Activated naive CD4-positive, alpha-beta T cell treated with anti-CD3 and anti-CD28 coated beads for 36 hours (primary cell): Measurements from ENCODE around the gene YPEL3. TPM values are rescaled to one million over a fixed set of nuclear protein-coding genes. Genes with fewer than 3 reads are reported as not detected.

Source experiments
- CTCF ChIA-PET: fragments of 350-600 bp; sonication (Branson Sonifier 250); formaldehyde crosslinking; loops from one replicate; lab custom pipeline; 2021; ENCODE audit warnings: antibody characterized with exemption; lab: Charles Lee
- DNase-seq: peaks from one replicate; pipeline ENCODE4 v3.0.0-alpha.2; 2020
- H3K27ac Mint-ChIP-seq: one replicate; pipeline ENCODE4 v1.8.0; 2021; ENCODE audit warnings: mild to moderate bottlenecking, mixed read lengths
- H3K27me3 Mint-ChIP-seq: one replicate; pipeline ENCODE4 v1.8.0; 2021; ENCODE audit warnings: low read depth, mixed read lengths
- H3K36me3 Mint-ChIP-seq: one replicate; pipeline ENCODE4 v1.8.0; 2021; ENCODE audit warnings: low read depth, mixed read lengths
- H3K4me1 Mint-ChIP-seq: one replicate; pipeline ENCODE4 v1.8.0; 2021; ENCODE audit warnings: low read depth, mixed read lengths
- H3K4me3 Mint-ChIP-seq: one replicate; pipeline ENCODE4 v1.8.0; 2021; ENCODE audit warnings: mild to moderate bottlenecking, moderate library complexity, mixed read lengths
- H3K9me3 Mint-ChIP-seq: one replicate; pipeline ENCODE4 v1.8.0; 2021; ENCODE audit warnings: mixed read lengths
- intact Hi-C: fragments of 100-400 bp; cut with micrococcal nuclease; formaldehyde crosslinking; loops from one replicate; pipeline ENCODE4 v1.15.1; 2023
- total RNA-seq, 2 experiments: library from RNA; stranded (reverse); gene quantifications; one replicate each; pipeline ENCODE4 v1.2.3, GENCODE V29; 2021

YPEL3 gene
- 10 to 100 TPM; 24.6 to 27.3 TPM for total RNA-seq

DNA sequence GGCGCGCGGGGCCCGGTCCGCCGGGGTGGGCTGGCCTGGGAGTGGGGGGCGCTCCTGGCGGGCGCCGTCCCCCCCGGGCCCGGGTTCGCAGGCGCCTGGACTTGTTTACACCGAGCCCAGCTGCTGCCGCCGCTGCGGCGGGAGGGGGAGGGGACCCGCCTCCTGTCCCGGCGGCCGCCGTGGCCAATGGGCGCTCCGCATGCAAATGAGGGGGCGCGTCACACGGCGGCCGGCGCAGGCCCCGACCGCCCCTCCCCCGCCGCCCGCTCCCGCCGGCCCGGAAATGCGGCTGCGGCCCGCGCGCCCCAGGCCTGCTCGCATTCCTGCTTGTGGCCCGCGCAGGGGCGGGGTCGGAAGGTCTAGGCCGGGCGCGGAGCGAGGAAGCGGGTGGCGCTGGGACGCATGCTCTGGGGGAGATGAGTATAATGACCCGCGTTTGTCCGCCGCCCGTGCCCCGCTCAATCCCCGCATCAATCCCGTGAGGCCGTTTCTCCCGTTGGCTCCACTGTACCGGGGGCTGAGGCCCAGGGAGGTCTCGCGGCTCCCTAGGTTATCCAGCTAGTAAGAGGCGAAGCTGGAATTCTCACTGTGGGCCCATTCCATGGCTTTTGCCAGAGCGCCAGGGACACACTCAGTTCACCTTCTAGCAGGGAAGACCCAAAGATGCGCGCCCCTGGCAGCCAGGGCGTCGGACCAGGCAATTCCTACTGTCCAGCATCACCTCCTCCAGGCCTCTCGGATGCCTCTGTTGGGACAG is at the start of gene YPEL3:
TSS of gene YPEL3 (minus strand) at position 109 of the 757 bp plus-strand sequence. CDS start 731 bp downstream, outside the sequence.
- CTCF ChIA-PET: interaction anchor here (0.9 to 1.2 kb wide), 2 partner anchors 11 to 15 kb away, joined by 4 to 5 read pairs; no protein-coding TSS in a partner anchor
- Mint-ChIP-seq H3K27ac (peak within 1 kb of the TSS; percentile 87), H3K9me3 (peaks cover 25% of the 10 kb centered on the region), H3K27me3 (no peaks in the 10 kb centered on the region), H3K4me3 (peak within 1 kb of the TSS; percentile 84), H3K4me1 (peaks cover 35% of the 10 kb centered on the region), H3K36me3 (peaks cover 20% of the 10 kb centered on the region)
- intact Hi-C loops: loop anchor here (1.0 to 2.0 kb wide), 3 partner anchors 27 to 35 kb away; partner anchors contain the start of genes ALDOA and MAPK3
- peak; percentile 90 for DNase-seq

DNA sequence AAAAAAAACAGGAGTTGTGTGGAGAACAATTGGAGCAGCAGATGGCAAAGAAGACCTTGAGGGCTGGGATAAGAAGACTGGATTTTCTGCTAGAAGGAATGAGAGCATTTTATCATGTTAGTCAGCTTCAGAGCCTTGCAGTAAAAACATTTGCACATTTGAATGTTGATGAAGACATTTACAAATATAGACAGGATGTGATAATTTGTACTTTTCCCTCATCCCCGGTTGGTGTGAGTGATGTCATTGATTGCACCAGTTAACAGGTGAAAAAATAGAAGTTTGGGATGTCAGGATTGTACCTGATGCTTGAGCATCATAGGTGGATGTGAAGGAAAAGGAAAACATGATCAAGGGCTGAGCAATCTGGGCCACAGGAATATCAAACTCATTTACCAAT is 49.6 kb upstream of the YPEL3 start:
- no peak overlapping the region for H3K4me3 Mint-ChIP-seq
- intact Hi-C loops: no loop called here

GRCh38 chr16:30144917-30145316 is 48.9 kb upstream of the YPEL3 start:
- Mint-ChIP-seq H3K27me3 (no peaks in the 10 kb centered on the region), H3K4me1 (peaks cover 14% of the 10 kb centered on the region), H3K36me3 (no peaks in the 10 kb centered on the region), H3K9me3 (peaks cover 8% of the 10 kb centered on the region), H3K27ac (no peak overlapping the region), H3K4me3 (no peak overlapping the region)
- no peak for DNase-seq
- CTCF ChIA-PET: no interaction called here
- intact Hi-C loops: no loop called here

More for the DNA sequence above, 49.6 kb upstream of the YPEL3 start:
- no peak for DNase-seq
- H3K27me3 Mint-ChIP-seq: no peaks in the 10 kb centered on the region
- H3K4me1 Mint-ChIP-seq: peaks cover 13% of the 10 kb centered on the region
- CTCF ChIA-PET: interaction anchor here (1.0 kb wide), 1 partner anchor 12 kb away, joined by 3 read pairs; no protein-coding TSS in a partner anchor
- no peak overlapping the region for H3K27ac Mint-ChIP-seq
- peaks cover 8% of the 10 kb centered on the region for H3K9me3 Mint-ChIP-seq
- H3K36me3 Mint-ChIP-seq: no peaks in the 10 kb centered on the region

GRCh38 chr16:30144017-30144416 is 48.0 kb upstream of the YPEL3 start:
- H3K36me3 Mint-ChIP-seq: no peaks in the 10 kb centered on the region
- no peak overlapping the region for H3K4me3 Mint-ChIP-seq
- peaks cover 4% of the 10 kb centered on the region for H3K9me3 Mint-ChIP-seq
- no peak overlapping the region for H3K27ac Mint-ChIP-seq
- no peak for DNase-seq
- H3K4me1 Mint-ChIP-seq: peaks cover 21% of the 10 kb centered on the region
- no peaks in the 10 kb centered on the region for H3K27me3 Mint-ChIP-seq
- CTCF ChIA-PET: no interaction called here
- intact Hi-C loops: no loop called here

- Mint-ChIP-seq H3K27ac (no peak overlapping the region), H3K27me3 (no peaks in the 10 kb centered on the region), H3K4me1 (peaks cover 23% of the 10 kb centered on the region), H3K36me3 (no peaks in the 10 kb centered on the region), H3K9me3 (no peaks in the 10 kb centered on the region), H3K4me3 (no peak overlapping the region)
- intact Hi-C loops: no loop called here
- CTCF ChIA-PET: interaction anchor here (0.6 to 1.8 kb wide), 5 partner anchors 8 to 1165 kb away, joined by 3 to 8 read pairs (median 4); no protein-coding TSS in a partner anchor
- DNase-seq: no peak
Observed at GRCh38 chr16:30143347-30143702, 47.3 kb upstream of the YPEL3 start.

- CTCF ChIA-PET: interaction anchor here (0.6 to 1.8 kb wide), 5 partner anchors 8 to 1164 kb away, joined by 3 to 8 read pairs (median 4); no protein-coding TSS in a partner anchor
- H3K27me3 Mint-ChIP-seq: no peaks in the 10 kb centered on the region
- DNase-seq: peak; percentile 36
- no peaks in the 10 kb centered on the region for H3K9me3 Mint-ChIP-seq
- H3K36me3 Mint-ChIP-seq: no peaks in the 10 kb centered on the region
- no peak overlapping the region for H3K4me3 Mint-ChIP-seq
- intact Hi-C loops: no loop called here
- peaks cover 23% of the 10 kb centered on the region for H3K4me1 Mint-ChIP-seq
- H3K27ac Mint-ChIP-seq: no peak overlapping the region
Observed at GRCh38 chr16:30142672-30143346, 46.8 kb upstream of the YPEL3 start.

- no peak for DNase-seq
- no peaks in the 10 kb centered on the region for H3K9me3 Mint-ChIP-seq
- H3K27ac Mint-ChIP-seq: no peak overlapping the region
- CTCF ChIA-PET: interaction anchor here (0.6 to 1.8 kb wide), 2 partner anchors 14 to 44 kb away, joined by 3 to 8 read pairs; no protein-coding TSS in a partner anchor
- intact Hi-C loops: no loop called here
- H3K27me3 Mint-ChIP-seq: no peaks in the 10 kb centered on the region
- no peak overlapping the region for H3K4me3 Mint-ChIP-seq
- peaks cover 25% of the 10 kb centered on the region for H3K4me1 Mint-ChIP-seq
- no peaks in the 10 kb centered on the region for H3K36me3 Mint-ChIP-seq
Observed at GRCh38 chr16:30141750-30142149, 45.7 kb upstream of the YPEL3 start.

DNA sequence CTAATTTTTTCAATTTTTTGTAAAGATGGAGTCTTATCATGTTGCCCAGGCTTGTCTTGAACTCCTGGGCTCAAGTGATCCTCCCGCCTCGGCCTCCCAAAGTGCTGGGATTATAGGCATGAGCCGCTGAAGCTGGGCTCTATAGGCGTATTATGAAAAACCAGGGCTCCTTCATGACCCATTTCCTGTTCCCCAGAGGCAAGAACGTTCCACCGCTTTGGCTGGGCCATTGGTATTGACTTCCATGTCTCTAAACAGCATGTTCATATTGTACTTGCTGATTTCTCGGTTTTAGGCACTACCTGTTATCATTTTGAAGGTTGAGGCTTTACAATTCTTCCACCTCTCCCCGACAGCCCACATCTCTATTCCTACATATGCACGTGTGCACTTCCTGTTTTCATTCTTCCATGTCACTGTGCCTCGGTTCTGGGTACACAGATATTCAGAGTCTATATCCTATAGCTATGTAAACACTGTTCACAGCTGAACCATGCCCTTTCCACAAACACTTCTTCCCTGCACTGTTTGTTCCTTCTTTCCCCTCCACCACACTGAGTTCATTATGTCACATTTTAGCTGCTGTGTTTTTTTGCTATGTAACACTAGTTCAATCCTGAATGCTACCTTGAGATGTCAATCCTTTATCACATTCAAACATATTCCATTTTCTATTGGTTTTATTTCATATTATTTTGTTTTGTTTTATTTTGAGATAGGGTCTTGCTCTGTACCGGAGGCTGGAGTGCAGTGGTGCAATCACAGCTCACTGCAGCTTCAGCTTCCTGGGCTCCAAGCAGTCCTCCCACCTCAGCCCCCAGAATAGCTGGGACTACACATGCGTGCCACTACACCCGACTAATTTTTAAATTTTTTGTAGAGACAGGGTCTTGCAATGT is 43.8 kb upstream of the YPEL3 start:
- H3K4me3 Mint-ChIP-seq: no peak overlapping the region
- H3K27ac Mint-ChIP-seq: peak overlapping the region; percentile 63
- peaks cover 25% of the 10 kb centered on the region for H3K4me1 Mint-ChIP-seq
- H3K27me3 Mint-ChIP-seq: no peaks in the 10 kb centered on the region
- DNase-seq: peak; percentile 40
- CTCF ChIA-PET: interaction anchor here (0.5 to 1.0 kb wide), 3 partner anchors 24 to 182 kb away, joined by 3 to 4 read pairs (median 3); no protein-coding TSS in a partner anchor
- intact Hi-C loops: no loop called here
- H3K36me3 Mint-ChIP-seq: no peaks in the 10 kb centered on the region
- H3K9me3 Mint-ChIP-seq: no peaks in the 10 kb centered on the region

DNA sequence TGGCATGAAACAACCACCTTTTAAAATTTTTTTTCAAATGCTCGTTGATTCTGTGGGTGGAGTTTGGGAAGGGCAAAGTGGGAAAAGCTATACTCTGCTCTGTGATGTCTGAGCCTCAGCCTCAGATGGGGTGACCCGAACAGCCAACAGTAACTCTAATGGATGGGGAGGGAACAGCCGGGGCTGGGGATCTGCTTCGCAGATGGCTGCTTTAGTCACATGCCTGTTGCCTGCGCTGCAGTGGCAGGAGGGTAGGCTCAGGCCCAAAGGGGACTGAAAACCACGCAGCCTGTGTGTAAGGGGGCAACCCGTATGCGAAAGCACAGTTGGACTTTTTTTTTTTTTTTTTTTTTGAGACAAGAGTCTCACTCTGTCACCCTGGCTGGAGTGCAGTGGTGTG is 41.9 kb upstream of the YPEL3 start:
- no peaks in the 10 kb centered on the region for H3K36me3 Mint-ChIP-seq
- no peaks in the 10 kb centered on the region for H3K9me3 Mint-ChIP-seq
- H3K4me3 Mint-ChIP-seq: no peak overlapping the region
- H3K4me1 Mint-ChIP-seq: peaks cover 19% of the 10 kb centered on the region
- CTCF ChIA-PET: interaction anchor here (0.7 to 1.6 kb wide), 2 partner anchors 23 to 25 kb away, joined by 3 to 8 read pairs; partner anchors contain the start of gene GDPD3
- DNase-seq: no peak
- intact Hi-C loops: no loop called here
- H3K27ac Mint-ChIP-seq: no peak overlapping the region
- no peaks in the 10 kb centered on the region for H3K27me3 Mint-ChIP-seq

GRCh38 chr16:30136971-30137605 is 41.1 kb upstream of the YPEL3 start:
- DNase-seq: no peak
- no peaks in the 10 kb centered on the region for H3K9me3 Mint-ChIP-seq
- no peak overlapping the region for H3K4me3 Mint-ChIP-seq
- no peaks in the 10 kb centered on the region for H3K36me3 Mint-ChIP-seq
- no peak overlapping the region for H3K27ac Mint-ChIP-seq
- CTCF ChIA-PET: interaction anchor here (0.8 to 1.6 kb wide), 2 partner anchors 15 to 25 kb away, joined by 7 to 8 read pairs; partner anchors contain the start of gene GDPD3
- intact Hi-C loops: no loop called here
- peaks cover 16% of the 10 kb centered on the region for H3K4me1 Mint-ChIP-seq
- H3K27me3 Mint-ChIP-seq: no peaks in the 10 kb centered on the region

DNA sequence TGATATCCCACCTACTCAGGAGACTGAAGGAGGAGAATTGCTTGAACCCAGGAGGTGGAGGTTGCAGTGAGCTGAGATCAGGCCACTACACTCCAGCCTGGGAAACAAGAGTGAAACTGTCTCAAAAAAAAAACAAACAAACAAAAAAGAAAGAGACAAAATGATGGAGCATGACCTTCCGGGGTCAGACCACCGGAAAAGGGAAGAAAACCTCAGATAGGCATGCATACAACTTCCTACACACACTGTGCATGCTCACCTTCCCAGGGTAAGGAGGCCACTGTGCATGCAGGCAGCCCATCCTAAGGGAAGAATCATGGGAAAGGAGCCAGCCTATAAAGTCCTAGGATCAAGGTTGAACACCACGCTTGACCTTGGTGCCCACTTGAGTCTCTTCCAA is 36.6 kb upstream of the YPEL3 start:
- H3K27ac Mint-ChIP-seq: no peak overlapping the region
- intact Hi-C loops: no loop called here
- peaks cover 7% of the 10 kb centered on the region for H3K4me1 Mint-ChIP-seq
- H3K36me3 Mint-ChIP-seq: no peaks in the 10 kb centered on the region
- H3K9me3 Mint-ChIP-seq: no peaks in the 10 kb centered on the region
- DNase-seq: no peak
- CTCF ChIA-PET: no interaction called here
- H3K4me3 Mint-ChIP-seq: no peak overlapping the region
- no peaks in the 10 kb centered on the region for H3K27me3 Mint-ChIP-seq
